WTC11 (cell line): ENCODE measurements around the gene PTPRF. TPM values are rescaled to one million over a fixed set of nuclear protein-coding genes. Genes with fewer than 3 reads are reported as not detected.
"Not testable (repeated sequence)": the region's sequence is repeated elsewhere in the genome, so short reads cannot be mapped to it uniquely, and the experiment has no call there.

Source experiments
- ATAC-seq: fragments of 200-7000 bp; cut with Tn5 transposase; 2 replicates; pipeline ENCODE4 v1.10.0; 2021; ENCODE audit warnings: mild to moderate bottlenecking, moderate library complexity
- CTCF ChIA-PET: fragments of 300-600 bp; sonication (Branson Sonifier 250); formaldehyde crosslinking; loops from one replicate; lab custom pipeline; 2021; ENCODE audit warnings: antibody characterized with exemption; lab: Charles Lee
- POLR2A ChIA-PET: fragments of 350-600 bp; sonication (Branson Sonifier 250); formaldehyde crosslinking; loops from one replicate; lab custom pipeline; 2021; ENCODE audit warnings: antibody characterized with exemption; lab: Charles Lee
- DNase-seq: peaks from one replicate; pipeline ENCODE4 v3.0.0; 2021; ENCODE audit warnings: low spot score
- H3K27ac Mint-ChIP-seq: 2 replicates; pipeline ENCODE4 v1.8.0; 2021; ENCODE audit warnings: mixed read lengths
- H3K27me3 Mint-ChIP-seq: 2 replicates; pipeline ENCODE4 v1.8.0; 2021; ENCODE audit warnings: low read depth, mild to moderate bottlenecking, moderate library complexity, mixed read lengths
- H3K36me3 Mint-ChIP-seq: 2 replicates; pipeline ENCODE4 v1.8.0; 2021; ENCODE audit warnings: mixed read lengths
- H3K4me1 Mint-ChIP-seq: 2 replicates; pipeline ENCODE4 v1.8.0; 2022; ENCODE audit warnings: mixed read lengths
- H3K4me3 Mint-ChIP-seq: 2 replicates; pipeline ENCODE4 v1.8.0; 2021; ENCODE audit warnings: mild to moderate bottlenecking, moderate library complexity, mixed read lengths
- H3K9me3 Mint-ChIP-seq: 2 replicates; pipeline ENCODE4 v1.8.0; 2021; ENCODE audit warnings: mixed read lengths
- CREM ChIP-seq: sonication (generic); formaldehyde crosslinking; IDR thresholded peaks from 2 replicates; pipeline ENCODE4 v1.8.1; 2022; ENCODE audit warnings: mild to moderate bottlenecking, missing genetic modification reagents, moderate library complexity
- CTCF ChIP-seq: fragments of 200-600 bp; IDR thresholded peaks from 2 replicates; pipeline ENCODE4 v1.8.0; 2022; ENCODE audit warnings: antibody characterized with exemption
- ELF4 ChIP-seq: sonication (generic); formaldehyde crosslinking; IDR thresholded peaks from 2 replicates; pipeline ENCODE4 v1.8.1; 2022; ENCODE audit warnings: low read depth, mild to moderate bottlenecking, moderate library complexity, missing genetic modification reagents
- FOXP1 ChIP-seq: sonication (generic); formaldehyde crosslinking; IDR thresholded peaks from 2 replicates; pipeline ENCODE4 v1.8.0; 2022; ENCODE audit warnings: missing genetic modification reagents, mild to moderate bottlenecking, moderate library complexity, borderline replicate concordance
- GABPB1 ChIP-seq: sonication (generic); formaldehyde crosslinking; IDR thresholded peaks from 2 replicates; pipeline ENCODE4 v1.8.1; 2023; ENCODE audit warnings: mild to moderate bottlenecking, missing genetic modification reagents
- GTF2I ChIP-seq: fragments of 250-450 bp; sonication (Bioruptor Pico); conservative IDR thresholded peaks from 2 replicates; pipeline ENCODE4 v1.4.0; 2021; ENCODE audit warnings: mild to moderate bottlenecking
- HMGA2 ChIP-seq: fragments of 250-450 bp; sonication (Bioruptor Pico); IDR thresholded peaks from 2 replicates; pipeline ENCODE4 v1.4.0; 2021; ENCODE audit warnings: mild to moderate bottlenecking, moderate library complexity
- JUN ChIP-seq: sonication (generic); formaldehyde crosslinking; IDR thresholded peaks from 2 replicates; pipeline ENCODE4 v1.8.0; 2023; ENCODE audit warnings: mild to moderate bottlenecking, missing genetic modification reagents
- NFYB ChIP-seq: sonication (generic); formaldehyde crosslinking; conservative IDR thresholded peaks from 2 replicates; pipeline ENCODE4 v1.8.0; 2022; ENCODE audit warnings: low read depth, missing genetic modification reagents
- NR3C1 ChIP-seq: sonication (generic); formaldehyde crosslinking; conservative IDR thresholded peaks from 2 replicates; pipeline ENCODE4 v1.8.1; 2023; ENCODE audit warnings: low read depth, mild to moderate bottlenecking, missing genetic modification reagents
- OVOL2 ChIP-seq: fragments of 250-450 bp; sonication (Bioruptor Pico); IDR thresholded peaks from 2 replicates; pipeline ENCODE4 v1.9.0; 2021; ENCODE audit warnings: mild to moderate bottlenecking, borderline replicate concordance
- PRDM15 ChIP-seq: sonication (generic); formaldehyde crosslinking; IDR thresholded peaks from 2 replicates; pipeline ENCODE4 v1.8.0; 2022; ENCODE audit warnings: missing genetic modification reagents
- PRRX2 ChIP-seq: fragments of 250-450 bp; sonication (Bioruptor Pico); IDR thresholded peaks from 2 replicates; pipeline ENCODE4 v1.8.0; 2021; ENCODE audit warnings: mild to moderate bottlenecking
- SOX15 ChIP-seq: fragments of 250-450 bp; sonication (Bioruptor Pico); IDR thresholded peaks from 2 replicates; pipeline ENCODE4 v1.9.0; 2021; ENCODE audit warnings: mild to moderate bottlenecking
- ZNF121 ChIP-seq: sonication (generic); formaldehyde crosslinking; IDR thresholded peaks from 2 replicates; pipeline ENCODE4 v1.8.0; 2023; ENCODE audit warnings: missing genetic modification reagents
- ZNF532 ChIP-seq: fragments of 250-450 bp; sonication (Bioruptor Pico); IDR thresholded peaks from 2 replicates; pipeline ENCODE4 v1.9.0; 2021; ENCODE audit warnings: mild to moderate bottlenecking, borderline replicate concordance
- total RNA-seq: library from RNA; stranded (reverse); gene quantifications from 3 replicates; pipeline ENCODE4 v1.2.3, GENCODE V29; 2021
- TF ChIP-seq, protein P1 (sequence below): sonication (generic); formaldehyde crosslinking; IDR thresholded peaks from 2 replicates; pipeline ENCODE4 v1.8.0; 2022; ENCODE audit warnings: mild to moderate bottlenecking, missing genetic modification reagents
- TF ChIP-seq, protein P2 (sequence below): sonication (generic); formaldehyde crosslinking; IDR thresholded peaks from 2 replicates; pipeline ENCODE4 v1.8.1; 2022; ENCODE audit warnings: mild to moderate bottlenecking, missing genetic modification reagents, moderate library complexity, borderline replicate concordance

The PTPRF gene
- total RNA-seq, 1 experiment from 2014 or later = 248 TPM

DNA sequence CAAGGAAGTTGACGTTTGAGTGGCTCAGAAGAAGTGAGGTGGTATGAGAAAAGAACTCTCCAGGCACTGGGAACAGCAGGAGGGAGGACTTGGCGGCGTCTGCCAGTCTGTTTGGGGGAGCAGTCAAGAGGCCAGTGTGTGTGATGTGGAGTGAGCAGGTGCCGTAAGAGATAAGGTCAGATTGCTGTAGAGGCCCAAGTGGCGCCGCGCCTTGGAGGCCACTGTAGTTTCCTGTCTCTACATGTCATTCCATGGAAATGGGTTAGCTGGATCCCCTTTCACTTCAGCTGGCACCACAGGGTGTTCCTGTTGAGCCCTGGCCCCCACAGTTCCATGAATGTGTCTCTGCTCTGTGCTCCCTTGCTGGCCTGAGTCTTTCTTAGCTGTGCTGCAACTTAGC is 35.5 kb upstream of the PTPRF start:
- H3K4me3 Mint-ChIP-seq = no peak overlapping the region
- peaks cover 8% of the 10 kb centered on the region; the same call in 1 of the 2 replicates for H3K27me3 Mint-ChIP-seq
- ChIA-PET CTCF (no interaction called here), POLR2A (no interaction called here)
- TF ChIP-seq ZNF532 (CRISPR knock-in tag) = no peak
- TF ChIP-seq, protein P1, sequence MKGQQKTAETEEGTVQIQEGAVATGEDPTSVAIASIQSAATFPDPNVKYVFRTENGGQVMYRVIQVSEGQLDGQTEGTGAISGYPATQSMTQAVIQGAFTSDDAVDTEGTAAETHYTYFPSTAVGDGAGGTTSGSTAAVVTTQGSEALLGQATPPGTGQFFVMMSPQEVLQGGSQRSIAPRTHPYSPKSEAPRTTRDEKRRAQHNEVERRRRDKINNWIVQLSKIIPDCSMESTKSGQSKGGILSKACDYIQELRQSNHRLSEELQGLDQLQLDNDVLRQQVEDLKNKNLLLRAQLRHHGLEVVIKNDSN (CRISPR knock-in tag) = no peak
- no peak for TF ChIP-seq NFYB (CRISPR knock-in tag)
- TF ChIP-seq NR3C1 (CRISPR knock-in tag) = no peak
- peak; percentile 73; the same call in 1 of the 2 replicates for TF ChIP-seq GTF2I (CRISPR knock-in tag)
- TF ChIP-seq FOXP1 (CRISPR knock-in tag) = no peak
- H3K9me3 Mint-ChIP-seq = peaks cover 15% of the 10 kb centered on the region
- no peak for DNase-seq
- H3K27ac Mint-ChIP-seq = no peak overlapping the region
- H3K36me3 Mint-ChIP-seq = 0 out of 2 replicates have a peak, but pooled peaks cover 5% of the 10 kb centered on the region
- ATAC-seq = no peak
- H3K4me1 Mint-ChIP-seq = peaks cover 18% of the 10 kb centered on the region

GRCh38 chr1:43499898-43500297 is 30.8 kb upstream of the PTPRF start:
- POLR2A ChIA-PET = no interaction called here
- Mint-ChIP-seq H3K9me3 (peaks cover 9% of the 10 kb centered on the region), H3K4me1 (peaks cover 6% of the 10 kb centered on the region), H3K27me3 (peaks cover 7% of the 10 kb centered on the region), H3K4me3 (no peak overlapping the region), H3K27ac (no peak overlapping the region), H3K36me3 (peaks cover 6% of the 10 kb centered on the region; the same call in 1 of the 2 replicates)
- TF ChIP-seq SOX15 = no peak
- TF ChIP-seq PRRX2 (CRISPR knock-in tag) = no peak
- TF ChIP-seq ELF4 (CRISPR knock-in tag) = no peak
- no peak for TF ChIP-seq GABPB1
- no peak for TF ChIP-seq HMGA2 (CRISPR knock-in tag)
- TF ChIP-seq NFYB (CRISPR knock-in tag) = no peak
- TF ChIP-seq, protein P2, sequence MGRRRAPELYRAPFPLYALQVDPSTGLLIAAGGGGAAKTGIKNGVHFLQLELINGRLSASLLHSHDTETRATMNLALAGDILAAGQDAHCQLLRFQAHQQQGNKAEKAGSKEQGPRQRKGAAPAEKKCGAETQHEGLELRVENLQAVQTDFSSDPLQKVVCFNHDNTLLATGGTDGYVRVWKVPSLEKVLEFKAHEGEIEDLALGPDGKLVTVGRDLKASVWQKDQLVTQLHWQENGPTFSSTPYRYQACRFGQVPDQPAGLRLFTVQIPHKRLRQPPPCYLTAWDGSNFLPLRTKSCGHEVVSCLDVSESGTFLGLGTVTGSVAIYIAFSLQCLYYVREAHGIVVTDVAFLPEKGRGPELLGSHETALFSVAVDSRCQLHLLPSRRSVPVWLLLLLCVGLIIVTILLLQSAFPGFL (CRISPR knock-in tag) = no peak
- TF ChIP-seq CTCF = no peak
- TF ChIP-seq PRDM15 (CRISPR knock-in tag) = no peak
- TF ChIP-seq JUN = no peak
- TF ChIP-seq, protein P1 (CRISPR knock-in tag) = no peak
- TF ChIP-seq ZNF121 (CRISPR knock-in tag) = no peak
- no peak for TF ChIP-seq CREM
- no peak for TF ChIP-seq OVOL2 (CRISPR knock-in tag)
- no peak for DNase-seq
- CTCF ChIA-PET = interaction anchor here (1.1 kb wide), 1 partner anchor 26 kb away, joined by 5 read pairs; no protein-coding TSS in a partner anchor
- ATAC-seq = 0 out of 2 replicates have a peak, but pooled peaks have one; percentile 28

GRCh38 chr1:43501806-43502205 is 28.9 kb upstream of the PTPRF start:
- ATAC-seq, DNase-seq, H3K27me3 Mint-ChIP-seq, H3K4me1 Mint-ChIP-seq, H3K36me3 Mint-ChIP-seq, CTCF ChIA-PET, POLR2A ChIA-PET, H3K27ac Mint-ChIP-seq, H3K9me3 Mint-ChIP-seq, H3K4me3 Mint-ChIP-seq: not testable (repeated sequence)
